Upper lobe of right lung (tissue), 1 donor: Measurements from ENCODE around the gene ETFA. TPM values are rescaled to one million over a fixed set of nuclear protein-coding genes. Genes with fewer than 3 reads are reported as not detected.
A peak's percentile ranks its signal among the peaks of the same experiment; 100 is the strongest.

Source experiments
- ATAC-seq: fragments of 200-7000 bp; cut with Tn5 transposase; one replicate; pipeline ENCODE4 v1.9.1; 2020; ENCODE audit warnings: mild to moderate bottlenecking, moderate library complexity
- DNase-seq: peaks from one replicate; pipeline ENCODE4 v3.0.0-alpha.2; 2020
- H3K27ac ChIP-seq: fragments of 200-600 bp; one replicate; pipeline ENCODE4 v1.8.0; 2022
- H3K27me3 ChIP-seq: fragments of 200-600 bp; one replicate; pipeline ENCODE4 v1.8.0; 2022; ENCODE audit warnings: mild to moderate bottlenecking
- H3K36me3 ChIP-seq: fragments of 200-600 bp; one replicate; pipeline ENCODE4 v1.8.0; 2022
- H3K4me1 ChIP-seq: fragments of 200-600 bp; one replicate; pipeline ENCODE4 v1.8.0; 2022
- H3K4me3 ChIP-seq: fragments of 200-600 bp; one replicate; pipeline ENCODE4 v1.8.0; 2022; ENCODE audit warnings: mild to moderate bottlenecking
- H3K9me3 ChIP-seq: fragments of 200-600 bp; one replicate; pipeline ENCODE4 v1.8.0; 2022
- CTCF ChIP-seq: fragments of 200-600 bp; IDR thresholded peaks from one replicate; pipeline ENCODE4 v1.8.0; 2022; ENCODE audit warnings: antibody characterized with exemption
- intact Hi-C: fragments of 100-400 bp; cut with DNase I; formaldehyde crosslinking; loops from one replicate; pipeline ENCODE4 v1.11.0; 2022
- total RNA-seq: library from RNA; stranded (reverse); fragmentation: NEBNext Ultra II Directional; extraction: Animal tissue kit (Norgen Biotek cat#: 25700); gene quantifications from one replicate; pipeline ENCODE4 v1.2.1, GENCODE V29; 2021
- donor health status: DM: no; HTN: yes; CAD: no; lungs with severe emphysema.

Gene ETFA
- total RNA-seq, 1 donor from 2014 or later = 71.3 TPM

GRCh38 chr15:76335307-76336253, 24.3 kb upstream of the ETFA start:
- ATAC-seq (no peak), DNase-seq (no peak)
- Histone ChIP-seq H3K4me1 (peaks cover 22% of the 10 kb centered on the region), H3K27ac (no peak overlapping the region), H3K36me3 (no peaks in the 10 kb centered on the region), H3K27me3 (peaks cover 79% of the 10 kb centered on the region), H3K4me3 (no peak overlapping the region), H3K9me3 (no peaks in the 10 kb centered on the region)
- no peak for TF ChIP-seq CTCF
- intact Hi-C loops = no loop called here

GRCh38 chr15:76334438-76335306, 23.4 kb upstream of the ETFA start:
- no peak overlapping the region for H3K27ac ChIP-seq
- H3K27me3 ChIP-seq = peaks cover 76% of the 10 kb centered on the region
- H3K9me3 ChIP-seq = no peaks in the 10 kb centered on the region
- peaks cover 13% of the 10 kb centered on the region for H3K4me1 ChIP-seq
- H3K36me3 ChIP-seq = no peaks in the 10 kb centered on the region
- intact Hi-C loops = no loop called here
- no peak for TF ChIP-seq CTCF
- ATAC-seq = no peak
- DNase-seq = no peak
- no peak overlapping the region for H3K4me3 ChIP-seq

- peaks cover 12% of the 10 kb centered on the region for H3K4me1 ChIP-seq
- H3K9me3 ChIP-seq = no peaks in the 10 kb centered on the region
- DNase-seq (no peak), ATAC-seq (peak; percentile 3)
- H3K27me3 ChIP-seq = peaks cover 70% of the 10 kb centered on the region
- H3K36me3 ChIP-seq = no peaks in the 10 kb centered on the region
- intact Hi-C loops = no loop called here
- no peak overlapping the region for H3K4me3 ChIP-seq
- TF ChIP-seq CTCF = no peak
- no peak overlapping the region for H3K27ac ChIP-seq
These were observed 22.6 kb upstream of the ETFA start for GRCh38 chr15:76333720-76334437.

- Histone ChIP-seq H3K4me3 (no peak overlapping the region), H3K4me1 (peaks cover 12% of the 10 kb centered on the region), H3K27ac (no peak overlapping the region), H3K9me3 (no peaks in the 10 kb centered on the region), H3K36me3 (no peaks in the 10 kb centered on the region), H3K27me3 (peaks cover 64% of the 10 kb centered on the region)
- TF ChIP-seq CTCF = no peak
- ATAC-seq (no peak), DNase-seq (no peak)
- intact Hi-C loops = no loop called here
These were observed 22.0 kb upstream of the ETFA start for GRCh38 chr15:76333309-76333708.

- no peak for TF ChIP-seq CTCF
- no peak overlapping the region for H3K4me3 ChIP-seq
- no peaks in the 10 kb centered on the region for H3K36me3 ChIP-seq
- ATAC-seq (no peak), DNase-seq (no peak)
- peaks cover 59% of the 10 kb centered on the region for H3K27me3 ChIP-seq
- H3K9me3 ChIP-seq = no peaks in the 10 kb centered on the region
- peaks cover 12% of the 10 kb centered on the region for H3K4me1 ChIP-seq
- intact Hi-C loops = no loop called here
- no peak overlapping the region for H3K27ac ChIP-seq
These were observed 21.5 kb upstream of the ETFA start for GRCh38 chr15:76332796-76333195.
